Hepatocyte (in vitro differentiated cells): ENCODE measurements around the gene ZNF222. TPM values are rescaled to one million over a fixed set of nuclear protein-coding genes. Genes with fewer than 3 reads are reported as not detected.

ENCODE experiments used
- DNase-seq: peaks from one replicate; pipeline ENCODE4 v3.0.0-alpha.2; 2016; ENCODE audit warnings: low spot score
- H2AFZ ChIP-seq: fragments of 200-600 bp; sonication (generic); 2 replicates; pipeline ENCODE4 v1.6.0; 2016; ENCODE audit warnings: antibody characterized with exemption, mild to moderate bottlenecking
- H3K27ac ChIP-seq: fragments of 200-600 bp; sonication (generic); 2 replicates; pipeline ENCODE4 v1.5.1; 2016; ENCODE audit warnings: mild to moderate bottlenecking
- H3K27me3 ChIP-seq: fragments of 200-600 bp; sonication (generic); 2 replicates; pipeline ENCODE4 v1.6.1; 2016
- H3K36me3 ChIP-seq: fragments of 200-600 bp; sonication (generic); replicated peaks from 2 replicates; pipeline ENCODE4 v1.5.1; 2016; ENCODE audit warnings: low read depth; ENCODE audit not compliant: insufficient read depth
- H3K4me1 ChIP-seq: fragments of 200-600 bp; sonication (generic); 2 replicates; pipeline ENCODE4 v1.5.1; 2016; ENCODE audit warnings: mild to moderate bottlenecking, moderate library complexity; ENCODE audit not compliant: insufficient read depth
- H3K4me2 ChIP-seq: fragments of 200-600 bp; sonication (generic); 2 replicates; pipeline ENCODE4 v1.6.0; 2016
- H3K4me3 ChIP-seq: fragments of 200-600 bp; sonication (generic); 2 replicates; pipeline ENCODE4 v1.5.1; 2016; ENCODE audit warnings: mild to moderate bottlenecking
- H3K79me2 ChIP-seq: fragments of 200-600 bp; sonication (generic); 2 replicates; pipeline ENCODE4 v1.6.0; 2017; ENCODE audit warnings: mild to moderate bottlenecking
- H3K9me2 ChIP-seq: fragments of 200-600 bp; sonication (generic); replicated peaks from 2 replicates; pipeline ENCODE4 v1.6.0; 2017; ENCODE audit warnings: mild to moderate bottlenecking; ENCODE audit not compliant: insufficient read depth
- H3K9me3 ChIP-seq: fragments of 200-600 bp; sonication (generic); 2 replicates; pipeline ENCODE4 v1.5.1; 2016; ENCODE audit warnings: low read depth, mild to moderate bottlenecking
- H4K20me1 ChIP-seq: fragments of 200-600 bp; sonication (generic); 2 replicates; pipeline ENCODE4 v1.6.0; 2016; ENCODE audit warnings: mild to moderate bottlenecking; ENCODE audit not compliant: insufficient read depth, poor library complexity, severe bottlenecking
- EZH2 ChIP-seq: fragments of 200-600 bp; sonication (generic); IDR thresholded peaks from 2 replicates; pipeline ENCODE4 v1.6.1; 2016; ENCODE audit warnings: antibody characterized with exemption, mild to moderate bottlenecking, borderline replicate concordance
- EZH2phosphoT487 ChIP-seq: fragments of 200-600 bp; sonication (generic); IDR thresholded peaks from one replicate; pipeline ENCODE4 v1.6.1; 2018; ENCODE audit warnings: antibody characterized with exemption, mild to moderate bottlenecking, low read depth, moderate library complexity; ENCODE audit not compliant: unreplicated experiment, severe bottlenecking
- WGBS: methylation state at CpG from one replicate; pipeline ENCODE4 v1.1.6; 2016; ENCODE audit warnings: low lambda C conversion rate; ENCODE audit errors: missing lambda C conversion rate; 5-methylcytosine and 5-hydroxymethylcytosine counted together
- polyA plus RNA-seq: library from polyadenylated mRNA; unstranded; fragments of >200 nt; fragmentation: Nextera tagmentation; extraction: Ambion mirVana; gene quantifications from 2 replicates; pipeline ENCODE4 v1.2.1, GENCODE V29; 2016
- total RNA-seq: library from RNA; depleted of rRNA; stranded (reverse); fragments of >200 nt; gene quantifications from 2 replicates; pipeline ENCODE4 v1.2.3, GENCODE V29; 2014
- TF ChIP-seq, protein P1 (sequence below): fragments of 200-600 bp; sonication (generic); IDR thresholded peaks from 2 replicates; pipeline ENCODE4 v1.5.1; 2016; ENCODE audit warnings: antibody characterized with exemption, mild to moderate bottlenecking; ENCODE audit not compliant: poor library complexity

The ZNF222 gene
- total and polyA plus RNA-seq, 2 experiments from 2014 or later, result 1.8 to 6.3 TPM

DNA sequence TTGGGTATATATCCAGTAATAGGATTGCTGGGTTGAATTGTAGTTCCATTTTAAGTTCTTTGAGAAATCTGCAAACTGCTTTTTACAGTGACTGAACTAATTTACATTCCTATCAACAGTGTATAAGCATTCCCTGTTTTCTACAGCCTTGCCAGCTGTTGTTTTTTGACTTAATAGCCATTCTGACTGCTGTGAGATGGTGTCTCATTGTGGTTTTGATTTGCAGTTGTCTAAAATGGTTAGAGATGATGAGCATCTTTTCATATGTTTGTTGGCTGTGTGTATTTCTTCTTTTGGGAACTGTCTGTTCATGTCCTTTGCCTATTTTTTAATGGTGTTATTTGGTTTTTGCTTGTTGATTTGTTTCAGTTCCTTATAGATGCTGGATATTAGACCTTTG is 4.0 kb upstream of the ZNF222 start:
- no peak overlapping the region for H3K27ac ChIP-seq
- no peaks in the 10 kb centered on the region for H3K9me2 ChIP-seq
- H3K9me3 ChIP-seq, result no peaks in the 10 kb centered on the region
- H3K79me2 ChIP-seq, result peaks cover 9% of the 10 kb centered on the region
- H3K4me1 ChIP-seq, result peaks cover 7% of the 10 kb centered on the region
- H3K4me2 ChIP-seq, result no peak overlapping the region
- H3K4me3 ChIP-seq, result no peak overlapping the region
- no peak overlapping the region for H2AFZ ChIP-seq
- H4K20me1 ChIP-seq, result no peaks in the 10 kb centered on the region
- TF ChIP-seq, protein P1, sequence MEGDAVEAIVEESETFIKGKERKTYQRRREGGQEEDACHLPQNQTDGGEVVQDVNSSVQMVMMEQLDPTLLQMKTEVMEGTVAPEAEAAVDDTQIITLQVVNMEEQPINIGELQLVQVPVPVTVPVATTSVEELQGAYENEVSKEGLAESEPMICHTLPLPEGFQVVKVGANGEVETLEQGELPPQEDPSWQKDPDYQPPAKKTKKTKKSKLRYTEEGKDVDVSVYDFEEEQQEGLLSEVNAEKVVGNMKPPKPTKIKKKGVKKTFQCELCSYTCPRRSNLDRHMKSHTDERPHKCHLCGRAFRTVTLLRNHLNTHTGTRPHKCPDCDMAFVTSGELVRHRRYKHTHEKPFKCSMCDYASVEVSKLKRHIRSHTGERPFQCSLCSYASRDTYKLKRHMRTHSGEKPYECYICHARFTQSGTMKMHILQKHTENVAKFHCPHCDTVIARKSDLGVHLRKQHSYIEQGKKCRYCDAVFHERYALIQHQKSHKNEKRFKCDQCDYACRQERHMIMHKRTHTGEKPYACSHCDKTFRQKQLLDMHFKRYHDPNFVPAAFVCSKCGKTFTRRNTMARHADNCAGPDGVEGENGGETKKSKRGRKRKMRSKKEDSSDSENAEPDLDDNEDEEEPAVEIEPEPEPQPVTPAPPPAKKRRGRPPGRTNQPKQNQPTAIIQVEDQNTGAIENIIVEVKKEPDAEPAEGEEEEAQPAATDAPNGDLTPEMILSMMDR, result no peak
- no peak for TF ChIP-seq EZH2
- TF ChIP-seq EZH2phosphoT487, result no peak
- no peaks in the 10 kb centered on the region for H3K27me3 ChIP-seq
- no peak for DNase-seq
- H3K36me3 ChIP-seq, result no peaks in the 10 kb centered on the region

DNA sequence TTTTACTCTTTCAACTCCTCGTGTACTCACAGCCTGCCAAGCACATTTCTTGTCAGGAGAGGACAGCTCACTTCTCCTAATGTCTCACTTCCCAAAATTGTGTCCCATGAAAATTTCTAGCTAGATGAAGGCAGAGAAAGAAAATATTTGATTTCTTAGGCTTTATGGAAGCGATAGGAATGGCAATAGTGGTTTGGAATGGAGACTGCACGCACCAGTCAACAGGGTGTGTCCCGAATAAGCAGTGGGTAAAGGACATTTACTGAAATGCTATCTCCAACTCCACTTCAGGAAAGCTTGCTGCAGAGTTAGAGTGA is 321 bp upstream of the ZNF222 start:
- peak overlapping the region; percentile 97 for H2AFZ ChIP-seq
- H3K79me2 ChIP-seq, result peaks cover 10% of the 10 kb centered on the region
- H3K4me2 ChIP-seq, result peak overlapping the region; percentile 98
- peaks cover 7% of the 10 kb centered on the region for H3K4me1 ChIP-seq
- WGBS, result 45% methylated on average over 4 of the region's 4 CpGs
- peaks cover 2% of the 10 kb centered on the region for H3K9me3 ChIP-seq
- H3K4me3 ChIP-seq, result peak overlapping the region; percentile 25
- H3K9me2 ChIP-seq, result no peaks in the 10 kb centered on the region
- no peaks in the 10 kb centered on the region for H4K20me1 ChIP-seq
- TF ChIP-seq EZH2, result no peak
- TF ChIP-seq, protein P1, result no peak
- no peak for TF ChIP-seq EZH2phosphoT487
- H3K27ac ChIP-seq, result peak overlapping the region; percentile 66
- H3K36me3 ChIP-seq, result no peaks in the 10 kb centered on the region
- no peak for DNase-seq
- H3K27me3 ChIP-seq, result no peaks in the 10 kb centered on the region

DNA sequence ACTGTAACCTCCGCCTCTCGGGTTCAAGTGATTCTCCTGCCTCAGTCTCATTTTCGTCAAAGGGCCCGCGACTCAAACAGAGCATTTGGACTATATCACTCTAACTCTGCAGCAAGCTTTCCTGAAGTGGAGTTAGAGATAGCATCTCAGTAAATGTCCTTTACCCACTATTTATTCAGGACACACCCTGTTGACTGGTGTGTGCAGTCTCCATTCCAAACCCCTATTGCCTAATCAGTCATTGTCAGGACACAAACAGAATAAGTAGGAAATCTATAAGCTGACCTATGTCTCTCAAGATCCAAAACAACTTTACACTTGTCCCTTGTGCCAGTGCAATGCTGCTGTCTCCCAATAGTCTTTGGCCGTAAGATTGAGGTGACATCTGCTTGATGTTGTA is 1.4 kb downstream of the ZNF222 start:
- WGBS, result 96% methylated on average over 6 of the region's 6 CpGs

More for the DNA sequence above, 1.4 kb downstream of the ZNF222 start:
- H3K9me3 ChIP-seq, result peaks cover 16% of the 10 kb centered on the region
- no peaks in the 10 kb centered on the region for H4K20me1 ChIP-seq
- H3K27ac ChIP-seq, result no peak overlapping the region
- no peak overlapping the region for H2AFZ ChIP-seq
- H3K4me2 ChIP-seq, result peak overlapping the region; percentile 98
- H3K4me1 ChIP-seq, result peaks cover 7% of the 10 kb centered on the region
- no peaks in the 10 kb centered on the region for H3K9me2 ChIP-seq
- peaks cover 10% of the 10 kb centered on the region for H3K79me2 ChIP-seq
- H3K36me3 ChIP-seq, result peaks cover 11% of the 10 kb centered on the region
- no peak for TF ChIP-seq EZH2phosphoT487
- TF ChIP-seq EZH2, result no peak
- TF ChIP-seq, protein P1, result no peak
- DNase-seq, result no peak
- H3K27me3 ChIP-seq, result no peaks in the 10 kb centered on the region
- no peak overlapping the region for H3K4me3 ChIP-seq
